Fibroblast of the aortic adventitia (primary cell): ENCODE data around the gene HAAO. TPM values are rescaled to one million over a fixed set of nuclear protein-coding genes. Genes with fewer than 3 reads are reported as not detected.

ENCODE experiments used
- DNase-seq: peaks from one replicate; pipeline ENCODE4 v3.0.0-alpha.2; 2010; ENCODE audit warnings: low read depth
- H3K4me3 ChIP-seq: 2 replicates; pipeline ENCODE4 v1.5.1; 2011; ENCODE audit warnings: low read depth, mild to moderate bottlenecking, control low read depth, low read length, moderate library complexity
- total RNA-seq: library from RNA; depleted of rRNA; stranded (reverse); fragments of >200 nt; gene quantifications from 2 replicates; pipeline ENCODE4 v1.2.3, GENCODE V29; 2012; ENCODE audit warnings: low replicate concordance
- TF ChIP-seq, protein P1 (sequence below): IDR thresholded peaks from 2 replicates; pipeline ENCODE4 v1.5.1; 2011; ENCODE audit warnings: mild to moderate bottlenecking, low read length, control low read depth, inconsistent platforms; ENCODE audit not compliant: insufficient read depth

The HAAO gene
- total RNA-seq, 1 donor: 0.90 TPM

DNA sequence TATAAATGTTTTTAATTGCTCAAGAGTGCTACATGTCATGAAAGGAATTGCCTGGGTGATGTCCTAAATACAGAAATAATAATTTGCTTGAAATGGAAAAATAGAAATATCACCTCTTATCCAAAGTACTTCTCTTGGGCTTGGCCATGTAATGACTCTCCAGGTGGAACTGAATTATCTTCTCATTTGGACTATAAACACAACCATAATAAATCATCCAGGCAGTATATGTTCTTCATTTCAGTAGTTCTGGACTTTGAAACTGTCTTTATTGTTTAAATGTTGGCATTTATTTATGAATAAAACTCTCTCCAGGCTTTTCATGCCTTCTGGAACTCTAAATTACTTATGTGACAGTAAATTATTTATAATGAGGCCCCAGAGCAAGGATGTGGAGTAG lies 68.9 kb downstream of the HAAO start:
- TF ChIP-seq, protein P1, sequence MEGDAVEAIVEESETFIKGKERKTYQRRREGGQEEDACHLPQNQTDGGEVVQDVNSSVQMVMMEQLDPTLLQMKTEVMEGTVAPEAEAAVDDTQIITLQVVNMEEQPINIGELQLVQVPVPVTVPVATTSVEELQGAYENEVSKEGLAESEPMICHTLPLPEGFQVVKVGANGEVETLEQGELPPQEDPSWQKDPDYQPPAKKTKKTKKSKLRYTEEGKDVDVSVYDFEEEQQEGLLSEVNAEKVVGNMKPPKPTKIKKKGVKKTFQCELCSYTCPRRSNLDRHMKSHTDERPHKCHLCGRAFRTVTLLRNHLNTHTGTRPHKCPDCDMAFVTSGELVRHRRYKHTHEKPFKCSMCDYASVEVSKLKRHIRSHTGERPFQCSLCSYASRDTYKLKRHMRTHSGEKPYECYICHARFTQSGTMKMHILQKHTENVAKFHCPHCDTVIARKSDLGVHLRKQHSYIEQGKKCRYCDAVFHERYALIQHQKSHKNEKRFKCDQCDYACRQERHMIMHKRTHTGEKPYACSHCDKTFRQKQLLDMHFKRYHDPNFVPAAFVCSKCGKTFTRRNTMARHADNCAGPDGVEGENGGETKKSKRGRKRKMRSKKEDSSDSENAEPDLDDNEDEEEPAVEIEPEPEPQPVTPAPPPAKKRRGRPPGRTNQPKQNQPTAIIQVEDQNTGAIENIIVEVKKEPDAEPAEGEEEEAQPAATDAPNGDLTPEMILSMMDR: no peak
- no peak for DNase-seq
- H3K4me3 ChIP-seq: no peak overlapping the region

- H3K4me3 ChIP-seq: no peak overlapping the region
- TF ChIP-seq, protein P1: no peak
- DNase-seq: peak; percentile 90
These were observed 69.8 kb downstream of the HAAO start for GRCh38 chr2:42722320-42723190.

DNA sequence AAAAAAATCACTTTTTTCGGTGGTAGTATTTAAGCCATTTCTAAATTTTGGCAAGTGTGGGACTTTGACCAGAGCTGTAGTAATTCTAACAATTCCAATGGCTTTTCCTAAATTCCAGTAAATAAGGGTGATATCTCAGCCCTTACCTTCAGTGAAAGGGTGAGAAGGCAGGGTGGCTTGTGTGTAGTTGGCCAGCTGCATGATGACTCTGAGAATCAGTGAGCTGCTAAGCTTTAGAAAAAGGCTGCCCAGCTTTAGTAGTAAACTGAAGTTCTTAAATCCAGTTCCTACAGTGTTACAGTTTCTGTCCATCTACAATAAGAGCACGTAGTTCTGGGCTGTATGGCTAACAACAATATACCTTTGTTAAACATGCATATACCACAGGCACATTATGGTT lies 70.5 kb downstream of the HAAO start:
- no peak overlapping the region for H3K4me3 ChIP-seq
- no peak for DNase-seq
- TF ChIP-seq, protein P1: no peak

Other genes starting within 250 kb of the HAAO start
- 27.5 and 34.1 TPM in 2 replicates for gene MTA3, start 224.0 kb downstream of the HAAO start, total RNA-seq
- 0.27 TPM in 1 of 2 replicates, not detected in the other for gene OXER1, start 28.4 kb downstream of the HAAO start, total RNA-seq